ENCODE results near the gene TMEM184A. TPM values are rescaled to one million over a fixed set of nuclear protein-coding genes. Genes with fewer than 3 reads are reported as not detected.

The TMEM184A gene
- polyA plus RNA-seq, 2 of the 4 experiments (the other 2 are of a cell fraction) = 14.3 to 18.4 TPM

DNA sequence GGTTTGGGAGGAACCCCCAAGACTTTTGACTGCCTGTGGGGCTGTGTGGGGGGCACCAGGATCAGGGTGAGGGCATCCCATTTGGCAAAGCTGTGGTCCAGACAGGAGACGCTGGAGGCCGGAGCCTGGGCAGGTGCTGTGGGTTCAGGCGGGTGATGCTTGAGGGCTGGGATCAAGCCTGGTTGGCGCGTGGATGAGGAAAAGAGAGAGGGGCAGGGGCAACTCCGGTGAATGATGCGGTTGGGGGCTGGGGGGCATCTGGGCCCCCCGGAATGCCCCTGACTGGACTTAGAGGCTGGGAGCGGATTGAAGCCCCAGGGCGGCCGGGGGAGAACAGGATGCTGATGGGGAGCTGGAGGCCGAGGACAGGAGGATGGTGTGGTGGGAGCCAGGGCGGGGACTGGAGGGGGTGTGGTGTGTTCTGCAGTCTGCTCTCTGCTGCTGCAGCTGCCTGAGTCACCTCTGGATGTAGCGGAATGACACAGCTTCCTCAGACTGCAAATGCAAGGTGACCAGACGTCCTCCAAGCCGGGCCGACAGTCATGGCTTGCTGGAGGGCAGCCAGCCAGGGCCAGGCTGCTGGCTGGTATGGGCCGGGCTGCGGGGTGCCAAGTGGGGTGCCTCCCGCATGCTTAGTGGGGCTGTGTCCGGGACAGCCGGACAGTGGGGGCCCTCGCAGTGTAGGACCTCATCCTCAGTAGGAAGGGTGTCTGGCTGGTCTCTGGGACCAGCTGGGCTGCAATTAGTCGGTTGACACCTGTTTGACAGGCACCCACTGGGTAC is 22.3 kb downstream of the TMEM184A start (continued):
- TF ChIP-seq, protein P1, sequence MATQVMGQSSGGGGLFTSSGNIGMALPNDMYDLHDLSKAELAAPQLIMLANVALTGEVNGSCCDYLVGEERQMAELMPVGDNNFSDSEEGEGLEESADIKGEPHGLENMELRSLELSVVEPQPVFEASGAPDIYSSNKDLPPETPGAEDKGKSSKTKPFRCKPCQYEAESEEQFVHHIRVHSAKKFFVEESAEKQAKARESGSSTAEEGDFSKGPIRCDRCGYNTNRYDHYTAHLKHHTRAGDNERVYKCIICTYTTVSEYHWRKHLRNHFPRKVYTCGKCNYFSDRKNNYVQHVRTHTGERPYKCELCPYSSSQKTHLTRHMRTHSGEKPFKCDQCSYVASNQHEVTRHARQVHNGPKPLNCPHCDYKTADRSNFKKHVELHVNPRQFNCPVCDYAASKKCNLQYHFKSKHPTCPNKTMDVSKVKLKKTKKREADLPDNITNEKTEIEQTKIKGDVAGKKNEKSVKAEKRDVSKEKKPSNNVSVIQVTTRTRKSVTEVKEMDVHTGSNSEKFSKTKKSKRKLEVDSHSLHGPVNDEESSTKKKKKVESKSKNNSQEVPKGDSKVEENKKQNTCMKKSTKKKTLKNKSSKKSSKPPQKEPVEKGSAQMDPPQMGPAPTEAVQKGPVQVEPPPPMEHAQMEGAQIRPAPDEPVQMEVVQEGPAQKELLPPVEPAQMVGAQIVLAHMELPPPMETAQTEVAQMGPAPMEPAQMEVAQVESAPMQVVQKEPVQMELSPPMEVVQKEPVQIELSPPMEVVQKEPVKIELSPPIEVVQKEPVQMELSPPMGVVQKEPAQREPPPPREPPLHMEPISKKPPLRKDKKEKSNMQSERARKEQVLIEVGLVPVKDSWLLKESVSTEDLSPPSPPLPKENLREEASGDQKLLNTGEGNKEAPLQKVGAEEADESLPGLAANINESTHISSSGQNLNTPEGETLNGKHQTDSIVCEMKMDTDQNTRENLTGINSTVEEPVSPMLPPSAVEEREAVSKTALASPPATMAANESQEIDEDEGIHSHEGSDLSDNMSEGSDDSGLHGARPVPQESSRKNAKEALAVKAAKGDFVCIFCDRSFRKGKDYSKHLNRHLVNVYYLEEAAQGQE (IDR thresholded peaks at IDR 0.05) = peak; percentile 3; the same call in 1 of the 2 replicates
- TF ChIP-seq GATA3 (IDR thresholded peaks at IDR 0.05; ENCODE audit: borderline replicate concordance) (peak; percentile 36; the same call in 1 of the 2 replicates), RARB (CRISPR knock-in tag; IDR thresholded peaks at IDR 0.05) (no peak), CBX2 (IDR thresholded peaks at IDR 0.05; ENCODE audit: borderline replicate concordance, low read depth) (no peak), EHF (CRISPR knock-in tag; IDR thresholded peaks at IDR 0.05) (peak; percentile 17; the same call in 1 of the 2 replicates), POLR2AphosphoS2 (conservative IDR thresholded peaks at IDR 0.05; ENCODE audit: low read length) (peak; percentile 37; the same call in 1 of the 2 replicates), SREBF2 (IDR thresholded peaks at IDR 0.05) (no peak), ZNF302 (CRISPR knock-in tag; IDR thresholded peaks at IDR 0.05) (no peak), EHMT2 (IDR thresholded peaks at IDR 0.05; ENCODE audit: low read depth) (no peak), FOSL2 (IDR thresholded peaks at IDR 0.05) (no peak; the same call in 1 of the 2 replicates), FOSL2 (CRISPR knock-in tag; IDR thresholded peaks at IDR 0.05) (peak; percentile 74), RAD21 (conservative IDR thresholded peaks at IDR 0.05 in 1 of 2, IDR thresholded peaks at IDR 0.05 in 1 of 2) (no peak), TP53 (CRISPR knock-in tag; IDR thresholded peaks at IDR 0.05) (no peak), MAFK (IDR thresholded peaks at IDR 0.05; ENCODE audit: partially characterized antibody) (peak; percentile 66), KDM1A (IDR thresholded peaks at IDR 0.05; ENCODE audit: low read depth) (no peak)
- TF ChIP-seq, protein P2, sequence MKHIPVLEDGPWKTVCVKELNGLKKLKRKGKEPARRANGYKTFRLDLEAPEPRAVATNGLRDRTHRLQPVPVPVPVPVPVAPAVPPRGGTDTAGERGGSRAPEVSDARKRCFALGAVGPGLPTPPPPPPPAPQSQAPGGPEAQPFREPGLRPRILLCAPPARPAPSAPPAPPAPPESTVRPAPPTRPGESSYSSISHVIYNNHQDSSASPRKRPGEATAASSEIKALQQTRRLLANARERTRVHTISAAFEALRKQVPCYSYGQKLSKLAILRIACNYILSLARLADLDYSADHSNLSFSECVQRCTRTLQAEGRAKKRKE (CRISPR knock-in tag; IDR thresholded peaks at IDR 0.05; ENCODE audit: low read depth) = 0 out of 2 replicates have a peak, but pooled peaks have one; percentile 3
- TF ChIP-seq, protein P3, sequence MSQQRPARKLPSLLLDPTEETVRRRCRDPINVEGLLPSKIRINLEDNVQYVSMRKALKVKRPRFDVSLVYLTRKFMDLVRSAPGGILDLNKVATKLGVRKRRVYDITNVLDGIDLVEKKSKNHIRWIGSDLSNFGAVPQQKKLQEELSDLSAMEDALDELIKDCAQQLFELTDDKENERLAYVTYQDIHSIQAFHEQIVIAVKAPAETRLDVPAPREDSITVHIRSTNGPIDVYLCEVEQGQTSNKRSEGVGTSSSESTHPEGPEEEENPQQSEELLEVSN (IDR thresholded peaks at IDR 0.05; ENCODE audit: borderline replicate concordance, low read depth) = 0 out of 2 replicates have a peak, but pooled peaks have one; percentile 11

DNA sequence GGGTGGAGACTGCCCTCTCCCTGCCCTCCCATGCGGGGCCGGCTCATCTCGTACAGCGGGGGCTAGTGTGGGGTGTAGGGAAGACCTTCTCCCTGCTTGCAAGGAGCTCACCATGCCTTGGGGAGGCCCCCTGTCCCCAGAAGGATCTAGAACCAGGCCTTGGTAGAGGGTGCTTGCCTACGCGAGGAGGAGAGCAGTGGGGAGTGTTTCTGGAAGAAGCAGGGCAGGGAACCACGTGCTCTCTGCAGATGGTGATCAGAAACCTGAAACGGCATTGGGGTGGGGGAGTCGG is 22.8 kb downstream of the TMEM184A start:
- Histone ChIP-seq H3K4me1 (peaks cover 44% of the 10 kb centered on the region), H3K4me2 (peak overlapping the region; percentile 98), H3K9me3 (no peaks in the 10 kb centered on the region), H3K27ac (peak overlapping the region; percentile 97 to 98), H3K4me3 (peak overlapping the region; percentile 98)
- WGBS (ENCODE audit: missing lambda C conversion rate) = 0% methylated on average over 9 of the region's 9 CpGs
- no peak for FAIRE-seq
- no peak for DNase-seq (ENCODE audit: low read depth in 1 of 2, low spot score in 1 of 2)
- CTCF ChIA-PET = interaction anchor here (1.0 to 18.4 kb wide), 8 partner anchors 10 to 59 kb away, joined by 3 to 204 read pairs (median 5); partner anchors contain the start of gene TMEM184A
- no peak for ATAC-seq
- POLR2A ChIA-PET = interaction anchor here (0.7 to 1.0 kb wide), 3 partner anchors 15 to 27 kb away, joined by 3 read pairs; no protein-coding TSS in a partner anchor
- no peak for TF ChIP-seq NR3C1 (IDR thresholded peaks at IDR 0.05)
- TF ChIP-seq, protein P2 (CRISPR knock-in tag; IDR thresholded peaks at IDR 0.05; ENCODE audit: low read depth) = no peak
- no peak for TF ChIP-seq MYC (IDR thresholded peaks at IDR 0.05; ENCODE audit: borderline replicate concordance, low read length)
- TF ChIP-seq EHMT2 (IDR thresholded peaks at IDR 0.05; ENCODE audit: low read depth) = no peak
- TF ChIP-seq, protein P3 (IDR thresholded peaks at IDR 0.05; ENCODE audit: borderline replicate concordance, low read depth) = 0 out of 2 replicates have a peak, but pooled peaks have one; percentile 28
- TF ChIP-seq RAD21 (conservative IDR thresholded peaks at IDR 0.05 in 1 of 2, IDR thresholded peaks at IDR 0.05 in 1 of 2) = no peak
- no peak for TF ChIP-seq PHF8 (IDR thresholded peaks at IDR 0.05; ENCODE audit: borderline replicate concordance, low read depth)
- no peak for TF ChIP-seq ESRRA (IDR thresholded peaks at IDR 0.05; ENCODE audit: borderline replicate concordance, low read length)
- no peak for TF ChIP-seq CBX8 (IDR thresholded peaks at IDR 0.05)
- TF ChIP-seq, protein P1 (IDR thresholded peaks at IDR 0.05) = peak; percentile 4; the same call in 1 of the 2 replicates
- TF ChIP-seq RFX5 (IDR thresholded peaks at IDR 0.05) = no peak
- no peak for TF ChIP-seq ZNF302 (CRISPR knock-in tag; IDR thresholded peaks at IDR 0.05)
- TF ChIP-seq, protein P4, sequence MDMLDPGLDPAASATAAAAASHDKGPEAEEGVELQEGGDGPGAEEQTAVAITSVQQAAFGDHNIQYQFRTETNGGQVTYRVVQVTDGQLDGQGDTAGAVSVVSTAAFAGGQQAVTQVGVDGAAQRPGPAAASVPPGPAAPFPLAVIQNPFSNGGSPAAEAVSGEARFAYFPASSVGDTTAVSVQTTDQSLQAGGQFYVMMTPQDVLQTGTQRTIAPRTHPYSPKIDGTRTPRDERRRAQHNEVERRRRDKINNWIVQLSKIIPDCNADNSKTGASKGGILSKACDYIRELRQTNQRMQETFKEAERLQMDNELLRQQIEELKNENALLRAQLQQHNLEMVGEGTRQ (IDR thresholded peaks at IDR 0.05) = no peak; the same call in 1 of the 2 replicates

Measured in A549 (cell line).